NCI-H1092 treated with DMSO at 0.1 percent for 48 hours (cell line): ENCODE measurements around the gene SMAD3.

ENCODE experiments used
- DNase-seq: peaks from one replicate; lab custom pipeline; 2025; lab: John Stamatoyannopoulos, UW

Gene SMAD3

GRCh38 chr15:67242708-67243111, 177.3 kb downstream of the SMAD3 start:
- DNase-seq = no peak
